Cerebellar cortex (tissue), 1 donor: ENCODE measurements around the gene CYB5RL.

Experiments
- DNase-seq: peaks from one replicate; pipeline ENCODE4 v3.0.0-alpha.2; 2015; ENCODE audit warnings: low spot score

Gene CYB5RL

GRCh38 chr1:54158071-54158470 is 41.8 kb downstream of the CYB5RL start:
- DNase-seq: no peak

GRCh38 chr1:54157401-54157800 is 42.4 kb downstream of the CYB5RL start:
- DNase-seq: no peak

- no peak for DNase-seq
Measured at GRCh38 chr1:54156986-54157385, 42.8 kb downstream of the CYB5RL start.

GRCh38 chr1:54156201-54156600 is 43.6 kb downstream of the CYB5RL start:
- DNase-seq: no peak

GRCh38 chr1:54153535-54154439 is 46.0 kb downstream of the CYB5RL start:
- DNase-seq: no peak

- no peak for DNase-seq
Measured at GRCh38 chr1:54152696-54153095, 47.1 kb downstream of the CYB5RL start, which contains the start of gene CDCP2. CDCP2 (minus strand) TSS chr1:54153000; CDS start chr1:54152922, 78 bp downstream.

GRCh38 chr1:54151013-54151412 is 48.8 kb downstream of the CYB5RL start:
- DNase-seq: no peak
